OCI-LY3 (cell line): ENCODE results near the gene BCDIN3D.
"Not testable (repeated sequence)": the region's sequence is repeated elsewhere in the genome, so short reads cannot be mapped to it uniquely, and the experiment has no call there.

Experiments
- EZH2phosphoT487 ChIP-seq: fragments of 200-600 bp; shearing (Covaris generic); IDR thresholded peaks from 2 replicates; pipeline ENCODE4 v1.6.1; 2018; ENCODE audit warnings: antibody characterized with exemption, mixed run types, low read depth
- TF ChIP-seq, protein P1 (sequence below): fragments of 200-600, 300-600 bp; sonication (generic); IDR thresholded peaks from 2 replicates; pipeline ENCODE4 v1.5.1; 2014; ENCODE audit warnings: antibody characterized with exemption, low read length, low read depth

DNA sequence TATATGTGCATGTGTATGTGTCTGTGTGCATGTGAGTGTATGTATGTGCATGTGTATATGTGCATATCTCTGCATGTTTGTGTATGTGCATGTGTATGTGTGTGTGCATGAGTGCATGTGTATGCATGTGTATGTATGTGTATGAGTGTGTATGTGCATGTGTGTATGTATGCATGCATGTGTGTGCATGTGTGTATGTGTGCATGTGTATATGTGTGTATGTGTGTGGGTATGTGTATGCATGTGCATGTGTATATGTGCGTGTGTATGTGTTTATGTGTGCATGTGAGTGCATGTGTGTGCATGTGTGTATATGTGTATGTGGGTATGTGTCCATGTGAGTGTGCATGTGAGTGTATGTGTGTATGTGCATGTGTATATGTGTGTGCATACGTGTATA lies 36.2 kb upstream of the BCDIN3D start:
- TF ChIP-seq, protein P1, sequence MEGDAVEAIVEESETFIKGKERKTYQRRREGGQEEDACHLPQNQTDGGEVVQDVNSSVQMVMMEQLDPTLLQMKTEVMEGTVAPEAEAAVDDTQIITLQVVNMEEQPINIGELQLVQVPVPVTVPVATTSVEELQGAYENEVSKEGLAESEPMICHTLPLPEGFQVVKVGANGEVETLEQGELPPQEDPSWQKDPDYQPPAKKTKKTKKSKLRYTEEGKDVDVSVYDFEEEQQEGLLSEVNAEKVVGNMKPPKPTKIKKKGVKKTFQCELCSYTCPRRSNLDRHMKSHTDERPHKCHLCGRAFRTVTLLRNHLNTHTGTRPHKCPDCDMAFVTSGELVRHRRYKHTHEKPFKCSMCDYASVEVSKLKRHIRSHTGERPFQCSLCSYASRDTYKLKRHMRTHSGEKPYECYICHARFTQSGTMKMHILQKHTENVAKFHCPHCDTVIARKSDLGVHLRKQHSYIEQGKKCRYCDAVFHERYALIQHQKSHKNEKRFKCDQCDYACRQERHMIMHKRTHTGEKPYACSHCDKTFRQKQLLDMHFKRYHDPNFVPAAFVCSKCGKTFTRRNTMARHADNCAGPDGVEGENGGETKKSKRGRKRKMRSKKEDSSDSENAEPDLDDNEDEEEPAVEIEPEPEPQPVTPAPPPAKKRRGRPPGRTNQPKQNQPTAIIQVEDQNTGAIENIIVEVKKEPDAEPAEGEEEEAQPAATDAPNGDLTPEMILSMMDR, result not testable (repeated sequence)
- TF ChIP-seq EZH2phosphoT487, result not testable (repeated sequence)
